22Rv1 (cell line): ENCODE data around the gene TGFBRAP1.

Experiments
- H3K27ac ChIP-seq: fragments of 450-650 bp; 2 replicates; pipeline ENCODE4 v1.5.1; 2017
- ZFX ChIP-seq: fragments of 450-650 bp; IDR thresholded peaks from 2 replicates; pipeline ENCODE4 v1.6.1; 2017; ENCODE audit warnings: antibody characterized with exemption, borderline replicate concordance
- TF ChIP-seq, protein P1 (sequence below): fragments of 450-650 bp; IDR thresholded peaks from 2 replicates; pipeline ENCODE4 v1.5.1; 2017; ENCODE audit warnings: mild to moderate bottlenecking

Gene TGFBRAP1

DNA sequence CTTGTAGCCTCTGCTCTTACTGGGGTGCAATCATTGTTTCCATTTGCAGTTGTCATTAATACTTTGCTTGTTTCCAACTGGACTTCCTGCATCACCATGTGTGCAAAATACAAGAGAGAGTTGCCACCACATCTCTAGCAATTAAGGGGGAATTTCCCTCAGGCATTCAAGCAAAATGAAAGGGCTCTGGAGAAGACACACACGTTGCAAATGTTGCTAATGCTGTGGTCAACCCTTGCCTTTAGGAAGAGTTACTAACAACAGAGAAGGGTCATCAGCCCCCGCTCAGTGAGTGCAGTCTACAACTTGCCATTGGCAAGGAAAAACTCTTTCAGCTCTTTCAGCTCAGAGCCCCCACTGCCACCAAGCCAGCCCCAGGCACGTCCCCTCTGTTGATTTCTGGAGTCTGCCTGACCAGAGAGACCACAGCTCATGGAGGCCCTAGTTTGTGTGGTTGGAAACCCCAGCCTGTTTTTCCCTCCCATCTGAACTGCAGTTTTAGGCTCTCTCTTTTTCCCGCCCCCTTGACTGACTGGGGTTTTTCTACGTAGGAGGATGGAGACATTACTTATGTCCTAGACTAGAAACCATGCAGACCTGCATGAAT is 113.8 kb downstream of the TGFBRAP1 start:
- no peak overlapping the region for H3K27ac ChIP-seq
- TF ChIP-seq ZFX = no peak
- TF ChIP-seq, protein P1, sequence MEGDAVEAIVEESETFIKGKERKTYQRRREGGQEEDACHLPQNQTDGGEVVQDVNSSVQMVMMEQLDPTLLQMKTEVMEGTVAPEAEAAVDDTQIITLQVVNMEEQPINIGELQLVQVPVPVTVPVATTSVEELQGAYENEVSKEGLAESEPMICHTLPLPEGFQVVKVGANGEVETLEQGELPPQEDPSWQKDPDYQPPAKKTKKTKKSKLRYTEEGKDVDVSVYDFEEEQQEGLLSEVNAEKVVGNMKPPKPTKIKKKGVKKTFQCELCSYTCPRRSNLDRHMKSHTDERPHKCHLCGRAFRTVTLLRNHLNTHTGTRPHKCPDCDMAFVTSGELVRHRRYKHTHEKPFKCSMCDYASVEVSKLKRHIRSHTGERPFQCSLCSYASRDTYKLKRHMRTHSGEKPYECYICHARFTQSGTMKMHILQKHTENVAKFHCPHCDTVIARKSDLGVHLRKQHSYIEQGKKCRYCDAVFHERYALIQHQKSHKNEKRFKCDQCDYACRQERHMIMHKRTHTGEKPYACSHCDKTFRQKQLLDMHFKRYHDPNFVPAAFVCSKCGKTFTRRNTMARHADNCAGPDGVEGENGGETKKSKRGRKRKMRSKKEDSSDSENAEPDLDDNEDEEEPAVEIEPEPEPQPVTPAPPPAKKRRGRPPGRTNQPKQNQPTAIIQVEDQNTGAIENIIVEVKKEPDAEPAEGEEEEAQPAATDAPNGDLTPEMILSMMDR = no peak
